ENCODE measurements around the gene RASAL2. TPM values are rescaled to one million over a fixed set of nuclear protein-coding genes. Genes with fewer than 3 reads are reported as not detected.

The RASAL2 gene
- total and polyA plus RNA-seq, 9 of the 15 experiments (the other 6 are each of a cell fraction or from before 2014, with no cell fraction given) = 0.13 to 1.0 (median 0.62) TPM

- BruUV-seq (replicated peaks) = no TSS peak
- intact Hi-C loops (cut with micrococcal nuclease) = no loop called here
- ChIA-PET POLR2A (no interaction called here), CTCF (ENCODE audit: low intra/inter-chr PET ratio) (interaction anchor here (0.7 kb wide), 1 partner anchor 90 kb away, joined by 3 read pairs; no protein-coding TSS in a partner anchor)
- H3K36me3 ChIP-seq (ENCODE audit: control insufficient read depth, insufficient read depth, low read length) = no peaks in the 10 kb centered on the region
- TF ChIP-seq E2F1 (CRISPR knock-in tag; IDR thresholded peaks at IDR 0.05) (no peak), NR2C2 (CRISPR knock-in tag; IDR thresholded peaks at IDR 0.05) (no peak), NR2C2 (tag; IDR thresholded peaks at IDR 0.05) (no peak), VEZF1 (CRISPR knock-in tag; IDR thresholded peaks at IDR 0.05) (no peak), YY1 (IDR thresholded peaks at IDR 0.05; ENCODE audit: borderline replicate concordance in 1 of 3, control insufficient read depth in 1 of 3, extremely low read depth in 1 of 3, insufficient read depth in 3 of 3, insufficient read length in 1 of 3, insufficient replicate concordance in 2 of 3, low read depth in 1 of 3, low read length in 2 of 3) (no peak), ZNF24 (IDR thresholded peaks at IDR 0.05) (no peak), KLF1 (tag; IDR thresholded peaks at IDR 0.05) (no peak), CBFA2T3 (IDR thresholded peaks at IDR 0.05) (no peak), SREBF2 (CRISPR knock-in tag; IDR thresholded peaks at IDR 0.05) (no peak), EZH2 (IDR thresholded peaks at IDR 0.05; ENCODE audit: borderline replicate concordance, low read depth, low read length) (no peak), SMARCA4 (IDR thresholded peaks at IDR 0.05) (no peak), JUN (IDR thresholded peaks at IDR 0.05; ENCODE audit: borderline replicate concordance, low read depth, low read length) (no peak), JUN (CRISPR knock-in tag; IDR thresholded peaks at IDR 0.05; ENCODE audit: borderline replicate concordance) (no peak), PURB (CRISPR knock-in tag; IDR thresholded peaks at IDR 0.05; ENCODE audit: low read depth) (no peak)
- TF ChIP-seq, protein P1, sequence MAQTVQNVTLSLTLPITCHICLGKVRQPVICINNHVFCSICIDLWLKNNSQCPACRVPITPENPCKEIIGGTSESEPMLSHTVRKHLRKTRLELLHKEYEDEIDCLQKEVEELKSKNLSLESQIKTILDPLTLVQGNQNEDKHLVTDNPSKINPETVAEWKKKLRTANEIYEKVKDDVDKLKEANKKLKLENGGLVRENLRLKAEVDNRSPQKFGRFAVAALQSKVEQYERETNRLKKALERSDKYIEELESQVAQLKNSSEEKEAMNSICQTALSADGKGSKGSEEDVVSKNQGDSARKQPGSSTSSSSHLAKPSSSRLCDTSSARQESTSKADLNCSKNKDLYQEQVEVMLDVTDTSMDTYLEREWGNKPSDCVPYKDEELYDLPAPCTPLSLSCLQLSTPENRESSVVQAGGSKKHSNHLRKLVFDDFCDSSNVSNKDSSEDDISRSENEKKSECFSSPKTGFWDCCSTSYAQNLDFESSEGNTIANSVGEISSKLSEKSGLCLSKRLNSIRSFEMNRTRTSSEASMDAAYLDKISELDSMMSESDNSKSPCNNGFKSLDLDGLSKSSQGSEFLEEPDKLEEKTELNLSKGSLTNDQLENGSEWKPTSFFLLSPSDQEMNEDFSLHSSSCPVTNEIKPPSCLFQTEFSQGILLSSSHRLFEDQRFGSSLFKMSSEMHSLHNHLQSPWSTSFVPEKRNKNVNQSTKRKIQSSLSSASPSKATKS (CRISPR knock-in tag; IDR thresholded peaks at IDR 0.05) = no peak
- no peaks in the 10 kb centered on the region for H3K9me1 ChIP-seq (ENCODE audit: control insufficient read depth, insufficient read depth, low read length)
- in situ Hi-C loops (cut with MboI) = no loop called here
- H2AFZ ChIP-seq (ENCODE audit: low read depth, low read length) = no peak overlapping the region
- no peak overlapping the region for H3K9ac ChIP-seq (ENCODE audit: insufficient read depth in 1 of 2, low read depth in 2 of 2, low read length in 2 of 2)
- no peak for DNase-seq (ENCODE audit: extremely low read depth in 1 of 4, low spot score in 3 of 4)
- no peak overlapping the region for H3K4me2 ChIP-seq (ENCODE audit: insufficient read depth, low read length)
- no peak for ATAC-seq
- no peaks in the 10 kb centered on the region for H3K4me1 ChIP-seq (replicated peaks in 1 of 2; ENCODE audit: control insufficient read depth in 2 of 2, insufficient read depth in 2 of 2, low read length in 2 of 2)
- no peak overlapping the region for H3K4me3 ChIP-seq
- FAIRE-seq = no peak
- no peaks in the 10 kb centered on the region for H3K27me3 ChIP-seq (ENCODE audit: control insufficient read depth in 2 of 2, insufficient read depth in 2 of 2, low read length in 2 of 2)
- 0% methylated on average over 2 of the region's 2 CpGs for WGBS (ENCODE audit: insufficient coverage, low coverage, missing lambda C conversion rate)
- no peaks in the 10 kb centered on the region for H3K79me2 ChIP-seq (ENCODE audit: control insufficient read depth, insufficient read depth, low read length)
- no peaks in the 10 kb centered on the region for H3K9me3 ChIP-seq (replicated peaks; ENCODE audit: control insufficient read depth, insufficient read depth, low read depth, low read length)
- H4K20me1 ChIP-seq (replicated peaks; ENCODE audit: control insufficient read depth, insufficient read depth, low read length) = no peaks in the 10 kb centered on the region
- no peak overlapping the region for H3K27ac ChIP-seq (ENCODE audit: extremely low read depth, low read depth, low read length)
Measured at GRCh38 chr1:178438432-178438831, 344.5 kb downstream of the RASAL2 start.

All from K562 (cell line).